ENCODE measurements around the gene PTPN14.
"Not testable (repeated sequence)": the region's sequence is repeated elsewhere in the genome, so short reads cannot be mapped to it uniquely, and the experiment has no call there.

PTPN14 gene

DNA sequence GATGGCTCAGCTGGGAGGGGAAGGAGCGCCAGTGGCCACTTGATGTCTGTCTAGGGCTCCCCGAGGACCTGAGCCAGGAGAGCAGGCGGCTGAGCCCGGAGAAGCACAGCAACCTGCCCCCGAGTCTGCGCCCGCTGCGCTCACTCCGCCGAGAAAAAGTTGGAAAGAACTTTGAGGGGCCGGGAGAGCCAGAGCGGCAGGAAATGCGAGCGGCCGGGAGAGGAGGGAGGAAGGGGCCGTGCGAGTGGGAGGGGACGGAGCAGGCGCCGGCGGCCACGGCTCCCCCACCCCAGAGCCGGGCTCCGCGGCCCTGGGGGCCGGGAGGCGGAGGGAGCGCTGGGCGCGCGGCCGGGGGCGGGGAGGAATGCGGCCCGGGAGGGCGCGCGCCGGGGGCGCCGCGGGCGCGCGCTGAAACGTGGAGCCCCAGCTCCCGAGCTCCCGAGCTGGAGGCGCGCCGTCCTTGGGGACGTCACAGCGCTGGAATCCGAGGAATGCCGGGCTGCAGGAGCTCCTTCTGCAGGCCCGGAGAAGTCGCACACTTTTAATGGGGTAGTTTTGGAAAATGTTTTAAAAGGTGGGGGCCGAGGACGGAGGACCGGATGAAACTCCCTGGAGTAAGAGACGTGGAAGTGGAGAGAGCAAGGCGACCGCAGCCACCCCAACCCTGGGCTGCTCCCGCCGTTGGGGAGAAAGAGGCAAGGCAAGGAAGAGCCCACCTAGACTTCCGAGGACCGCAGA is at the start of gene PTPN14:
Gene PTPN14 (minus strand): TSS at position 167 of the 738 bp plus-strand sequence. CDS start 86,799 bp downstream, outside the sequence.
- TF ChIP-seq, protein P1, sequence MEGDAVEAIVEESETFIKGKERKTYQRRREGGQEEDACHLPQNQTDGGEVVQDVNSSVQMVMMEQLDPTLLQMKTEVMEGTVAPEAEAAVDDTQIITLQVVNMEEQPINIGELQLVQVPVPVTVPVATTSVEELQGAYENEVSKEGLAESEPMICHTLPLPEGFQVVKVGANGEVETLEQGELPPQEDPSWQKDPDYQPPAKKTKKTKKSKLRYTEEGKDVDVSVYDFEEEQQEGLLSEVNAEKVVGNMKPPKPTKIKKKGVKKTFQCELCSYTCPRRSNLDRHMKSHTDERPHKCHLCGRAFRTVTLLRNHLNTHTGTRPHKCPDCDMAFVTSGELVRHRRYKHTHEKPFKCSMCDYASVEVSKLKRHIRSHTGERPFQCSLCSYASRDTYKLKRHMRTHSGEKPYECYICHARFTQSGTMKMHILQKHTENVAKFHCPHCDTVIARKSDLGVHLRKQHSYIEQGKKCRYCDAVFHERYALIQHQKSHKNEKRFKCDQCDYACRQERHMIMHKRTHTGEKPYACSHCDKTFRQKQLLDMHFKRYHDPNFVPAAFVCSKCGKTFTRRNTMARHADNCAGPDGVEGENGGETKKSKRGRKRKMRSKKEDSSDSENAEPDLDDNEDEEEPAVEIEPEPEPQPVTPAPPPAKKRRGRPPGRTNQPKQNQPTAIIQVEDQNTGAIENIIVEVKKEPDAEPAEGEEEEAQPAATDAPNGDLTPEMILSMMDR (IDR thresholded peaks at IDR 0.05; ENCODE audit: borderline replicate concordance, control extremely low read depth, extremely low read depth, insufficient read depth, missing control alignments) = no peak
- in situ Hi-C loops (cut with MboI; ENCODE audit: low sequenced_read_pairs, unreplicated experiment) = no loop called here

DNA sequence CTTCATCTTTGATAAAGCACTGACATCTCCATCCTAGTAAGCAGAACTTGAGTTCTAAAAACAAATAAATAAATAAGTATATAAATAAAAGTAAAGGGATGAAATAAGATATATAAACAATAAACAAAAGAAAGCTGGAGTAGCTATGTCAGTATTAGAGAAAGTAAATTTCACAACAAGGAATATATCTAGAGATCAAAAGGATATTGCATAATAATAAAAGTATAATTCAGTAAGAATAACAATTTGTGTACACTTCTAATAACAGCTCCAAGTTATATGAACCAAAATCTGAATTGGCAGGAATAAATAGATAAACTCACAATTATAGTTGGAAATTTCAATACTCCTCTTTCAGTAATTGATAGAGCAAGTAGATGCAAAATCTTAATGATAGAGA is 41.8 kb upstream of the PTPN14 start:
- in situ Hi-C loops (cut with MboI; ENCODE audit: low sequenced_read_pairs, unreplicated experiment) = no loop called here
- TF ChIP-seq, protein P1 (IDR thresholded peaks at IDR 0.05; ENCODE audit: borderline replicate concordance, control extremely low read depth, extremely low read depth, insufficient read depth, missing control alignments) = no peak
- no peak for DNase-seq (ENCODE audit: low spot score)

More for the DNA sequence above, at the start of gene PTPN14:
- peak; percentile 58 for DNase-seq (ENCODE audit: low spot score)

DNA sequence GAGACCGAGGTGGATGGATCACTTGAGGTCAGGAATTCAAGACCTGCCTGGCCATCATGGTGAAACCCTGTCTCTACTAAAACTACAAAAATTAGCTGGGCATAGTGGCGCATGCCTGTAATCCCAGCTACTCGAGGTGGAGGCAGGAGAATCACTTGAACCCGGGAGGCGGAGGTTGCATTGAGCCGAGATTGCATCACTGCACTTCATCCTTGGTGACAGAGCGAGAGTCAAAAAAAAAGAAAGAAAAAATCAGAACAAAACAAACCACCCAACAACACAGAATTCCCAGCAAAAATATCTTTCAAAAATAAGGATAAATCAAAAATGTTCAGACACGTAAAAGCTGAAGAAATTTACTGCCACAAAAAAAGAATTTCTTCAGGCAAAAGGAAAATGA is 40.5 kb upstream of the PTPN14 start:
- DNase-seq (ENCODE audit: low spot score) = not testable (repeated sequence)

DNA sequence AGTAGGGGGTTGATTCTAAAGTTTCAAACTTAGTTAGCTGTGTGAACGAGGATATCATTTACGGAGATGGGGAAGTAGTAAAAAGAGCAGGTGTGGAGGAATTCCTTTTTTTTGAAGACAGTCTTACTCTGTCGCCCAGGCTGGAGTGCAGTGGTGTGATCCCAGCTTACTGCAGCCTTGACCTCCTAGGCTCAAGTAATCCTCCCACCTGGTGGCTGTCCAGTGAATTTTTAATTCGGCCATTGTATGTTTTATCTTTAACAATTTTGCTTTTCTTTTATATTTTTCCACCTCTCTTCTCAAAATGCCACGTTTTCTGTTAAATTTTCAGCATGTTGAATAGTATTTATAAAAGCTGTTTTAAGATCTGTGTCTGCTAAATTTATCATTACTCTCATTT is 39.3 kb upstream of the PTPN14 start:
- no peak for DNase-seq (ENCODE audit: low spot score)
- in situ Hi-C loops (cut with MboI; ENCODE audit: low sequenced_read_pairs, unreplicated experiment) = no loop called here

More for the DNA sequence above, 40.5 kb upstream of the PTPN14 start:
- in situ Hi-C loops (cut with MboI; ENCODE audit: low sequenced_read_pairs, unreplicated experiment) = not testable (repeated sequence)

DNA sequence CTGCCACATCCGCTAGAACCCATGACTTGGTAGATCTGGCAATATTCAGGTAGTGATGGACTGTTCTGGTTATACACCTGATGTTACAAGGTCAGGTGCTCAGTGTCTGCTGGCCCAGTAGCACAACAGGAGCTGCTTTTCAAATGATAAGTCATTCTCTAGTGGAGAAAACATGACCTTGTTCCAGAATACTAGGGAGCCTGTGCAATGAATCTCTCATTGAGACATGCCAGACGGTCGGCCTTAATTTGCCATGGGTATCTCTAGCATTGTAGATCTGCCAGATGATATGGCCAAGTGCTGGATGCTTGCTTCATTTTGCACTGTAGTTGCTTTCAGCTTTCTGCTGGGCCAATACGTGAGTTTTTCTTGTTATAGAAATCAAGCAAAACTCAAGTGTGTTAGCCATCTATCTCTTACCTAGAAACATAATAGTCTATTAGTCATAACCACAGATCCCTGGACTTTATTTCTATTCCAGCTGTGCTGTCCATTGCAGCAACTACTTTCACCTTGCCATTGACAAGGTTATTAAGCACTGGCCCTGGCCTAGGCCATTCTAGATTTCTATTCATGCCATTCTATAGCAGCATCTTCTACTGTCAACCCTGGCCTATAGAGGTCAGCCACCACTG is 37.7 kb upstream of the PTPN14 start:
- in situ Hi-C loops (cut with MboI; ENCODE audit: low sequenced_read_pairs, unreplicated experiment) = loop anchor here (10.0 kb wide), 1 partner anchor 254 kb away; no protein-coding TSS in a partner anchor
- TF ChIP-seq, protein P1 (IDR thresholded peaks at IDR 0.05; ENCODE audit: borderline replicate concordance, control extremely low read depth, extremely low read depth, insufficient read depth, missing control alignments) = no peak
- DNase-seq (ENCODE audit: low spot score) = no peak

More for the DNA sequence above, 39.3 kb upstream of the PTPN14 start:
- TF ChIP-seq, protein P1 (IDR thresholded peaks at IDR 0.05; ENCODE audit: borderline replicate concordance, control extremely low read depth, extremely low read depth, insufficient read depth, missing control alignments) = no peak

DNA sequence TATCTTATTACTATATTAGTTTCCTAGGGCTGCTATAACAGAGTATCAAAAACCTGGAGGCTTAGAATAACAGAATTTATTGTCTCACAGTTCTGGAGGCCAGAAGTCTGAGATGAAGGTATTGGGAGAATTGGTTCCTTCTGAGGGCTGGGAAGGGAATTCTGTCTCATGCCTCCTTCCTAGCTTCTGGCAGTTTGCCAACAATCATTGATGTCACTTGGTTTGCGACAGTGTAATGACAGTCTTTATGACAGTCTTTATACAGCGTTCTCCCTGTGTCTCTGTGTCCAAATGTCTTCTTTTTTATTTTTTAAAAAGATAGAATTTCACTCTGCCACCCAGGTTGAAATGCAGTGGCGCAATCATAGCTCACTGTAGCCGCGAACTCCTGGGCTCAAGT is 35.8 kb upstream of the PTPN14 start:
- DNase-seq (ENCODE audit: low spot score) = no peak
- TF ChIP-seq, protein P1 (IDR thresholded peaks at IDR 0.05; ENCODE audit: borderline replicate concordance, control extremely low read depth, extremely low read depth, insufficient read depth, missing control alignments) = no peak
- in situ Hi-C loops (cut with MboI; ENCODE audit: low sequenced_read_pairs, unreplicated experiment) = loop anchor here (10.0 kb wide), 1 partner anchor 252 kb away; no protein-coding TSS in a partner anchor

DNA sequence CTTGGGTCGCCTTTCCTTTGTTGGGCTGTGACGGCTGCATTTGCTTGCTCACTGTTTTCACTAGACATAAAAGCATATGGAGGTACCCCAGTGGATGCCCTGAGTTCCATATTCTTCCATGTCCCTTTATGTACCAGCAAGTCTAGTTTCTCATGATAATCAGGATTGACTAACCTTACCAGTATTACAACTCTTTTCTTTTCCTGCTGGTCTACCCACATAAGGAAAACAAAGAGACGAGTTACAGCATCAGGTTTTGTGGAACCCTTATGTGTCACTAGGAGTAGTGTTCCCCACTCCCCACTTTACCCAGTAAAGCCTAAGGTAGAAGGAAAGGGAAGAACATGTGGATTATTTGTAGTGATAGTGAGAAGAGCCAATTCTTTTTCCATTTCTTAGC is 35.2 kb upstream of the PTPN14 start:
- DNase-seq (ENCODE audit: low spot score) = no peak
- in situ Hi-C loops (cut with MboI; ENCODE audit: low sequenced_read_pairs, unreplicated experiment) = loop anchor here (10.0 kb wide), 1 partner anchor 252 kb away; no protein-coding TSS in a partner anchor
- TF ChIP-seq, protein P1 (IDR thresholded peaks at IDR 0.05; ENCODE audit: borderline replicate concordance, control extremely low read depth, extremely low read depth, insufficient read depth, missing control alignments) = no peak
